ENCODE results near the gene SURF2. TPM values are rescaled to one million over a fixed set of nuclear protein-coding genes. Genes with fewer than 3 reads are reported as not detected.
"Not testable (repeated sequence)": the region's sequence is repeated elsewhere in the genome, so short reads cannot be mapped to it uniquely, and the experiment has no call there.

The SURF2 gene
- total RNA-seq, result 8.9 and 10.5 TPM in 2 replicates

DNA sequence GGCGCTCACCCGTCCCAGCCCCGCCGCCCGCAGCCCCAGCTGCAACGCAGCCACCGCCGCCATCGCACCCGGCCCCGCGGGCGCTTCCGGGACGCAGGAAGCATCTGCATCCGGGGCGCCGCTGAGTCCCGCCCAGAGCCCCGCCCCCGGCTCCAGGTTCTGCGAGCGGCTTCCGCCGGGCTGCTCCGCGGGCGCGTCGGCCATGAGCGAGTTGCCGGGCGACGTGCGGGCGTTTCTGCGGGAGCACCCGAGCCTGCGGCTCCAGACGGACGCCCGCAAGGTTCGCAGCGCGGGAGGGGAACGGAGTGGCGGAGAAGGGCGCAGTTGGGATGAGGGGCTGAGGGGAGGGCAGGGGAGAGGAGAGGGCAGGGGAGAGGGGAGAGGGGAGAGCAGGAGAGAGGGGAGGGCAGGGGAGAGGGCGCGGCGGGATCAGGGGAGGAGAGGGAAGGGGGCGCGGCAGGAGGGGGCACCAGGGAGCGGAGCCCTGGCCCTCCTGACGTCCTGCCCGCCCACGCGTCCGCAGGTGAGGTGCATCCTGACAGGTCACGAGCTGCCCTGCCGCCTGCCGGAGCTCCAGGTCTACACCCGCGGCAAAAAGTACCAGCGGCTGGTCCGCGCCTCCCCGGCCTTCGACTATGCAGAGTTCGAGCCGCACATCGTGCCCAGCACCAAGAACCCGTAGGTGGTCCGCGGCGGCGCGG is at the start of gene SURF2, which contains the start of gene SURF1:
Gene SURF2 (plus strand): TSS at position 160 of the 701 bp plus-strand sequence. CDS start 43 bp downstream, at position 203.
Gene SURF1 (minus strand): TSS at position 97 of the 701 bp plus-strand sequence. CDS start 34 bp downstream, at position 63.
- DNase-seq (ENCODE audit: low read depth in 2 of 2), result peak; percentile 42 to 70

DNA sequence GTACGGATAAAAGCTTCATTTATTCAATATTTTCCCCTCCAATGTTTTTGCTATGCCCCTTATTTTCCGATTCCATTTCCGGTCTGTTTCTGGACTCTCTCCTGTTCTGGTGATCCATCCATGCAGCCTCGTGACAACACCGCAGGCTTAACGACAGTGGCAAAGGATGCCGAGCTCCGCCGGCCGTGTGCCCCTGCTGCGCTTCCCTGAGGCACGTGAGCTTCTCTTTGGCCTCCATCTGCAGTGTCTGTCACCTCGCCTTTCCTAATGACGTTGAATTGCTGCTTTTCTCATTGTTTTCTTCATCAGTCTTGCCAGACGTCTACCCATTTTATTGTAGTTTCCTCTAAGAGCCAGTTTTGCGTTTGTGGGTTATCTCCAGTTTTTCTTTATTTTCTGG is 49.0 kb upstream of the SURF2 start:
- DNase-seq (ENCODE audit: low read depth in 2 of 2), result no peak

DNA sequence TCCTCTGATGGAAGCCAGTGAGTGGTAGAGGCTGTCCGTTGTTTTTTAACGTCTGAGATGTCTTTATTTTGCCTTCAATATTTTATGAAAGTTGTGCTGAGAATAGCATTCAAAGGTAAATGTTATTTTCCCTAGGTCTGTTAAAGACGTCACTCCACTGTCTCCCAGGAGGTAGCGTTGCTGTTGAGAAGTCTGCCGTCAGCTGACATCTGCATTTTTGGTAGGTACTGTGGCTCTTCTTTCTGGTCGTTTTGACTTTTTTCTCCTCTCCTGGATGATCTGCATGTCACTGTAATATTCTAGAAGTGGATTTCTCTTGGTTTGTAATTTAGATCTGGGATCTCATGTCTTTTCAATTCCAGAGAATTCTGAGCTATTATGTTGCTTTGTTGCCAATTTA is 46.7 kb upstream of the SURF2 start:
- no peak for DNase-seq (ENCODE audit: low read depth in 2 of 2)

DNA sequence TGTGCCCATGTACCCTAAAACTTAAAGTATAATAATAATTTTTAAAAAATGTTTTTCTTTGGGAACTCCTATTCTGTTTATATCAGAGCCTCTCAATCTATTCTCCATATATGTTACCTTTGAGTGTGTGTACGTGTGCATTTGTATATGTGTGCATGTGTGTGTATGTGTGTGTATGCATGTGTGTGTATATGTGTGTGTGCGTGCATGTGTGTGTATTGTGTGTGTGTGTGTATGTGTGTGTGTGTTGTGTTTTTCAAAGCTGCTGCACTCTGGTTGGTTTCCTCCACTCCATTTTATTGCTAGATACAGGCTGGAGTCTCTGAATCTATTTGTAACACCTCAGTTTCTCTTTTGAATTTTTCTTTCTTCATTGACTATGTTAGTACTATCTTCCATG is 40.4 kb upstream of the SURF2 start:
- no peak for DNase-seq (ENCODE audit: low read depth in 2 of 2)

DNA sequence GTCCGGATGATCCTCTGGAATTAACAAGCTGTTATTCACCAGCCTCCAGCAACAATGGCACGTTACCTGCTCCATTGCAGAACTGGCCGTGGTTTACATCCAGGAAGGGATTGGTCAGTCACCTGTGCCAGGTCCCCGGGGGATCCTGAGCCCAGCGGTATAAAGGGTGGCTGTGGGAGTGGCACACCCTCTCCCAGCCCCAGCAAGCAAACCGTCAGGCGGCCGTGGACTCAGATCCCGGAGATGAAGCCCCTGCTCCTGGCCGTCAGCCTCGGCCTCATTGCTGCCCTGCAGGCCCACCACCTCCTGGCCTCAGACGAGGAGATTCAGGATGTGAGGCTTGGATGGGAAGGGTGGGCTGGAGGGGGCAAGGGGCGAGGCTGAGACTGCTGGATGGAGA is 38.8 kb upstream of the SURF2 start:
- DNase-seq (ENCODE audit: low read depth in 2 of 2), result not testable (repeated sequence)

DNA sequence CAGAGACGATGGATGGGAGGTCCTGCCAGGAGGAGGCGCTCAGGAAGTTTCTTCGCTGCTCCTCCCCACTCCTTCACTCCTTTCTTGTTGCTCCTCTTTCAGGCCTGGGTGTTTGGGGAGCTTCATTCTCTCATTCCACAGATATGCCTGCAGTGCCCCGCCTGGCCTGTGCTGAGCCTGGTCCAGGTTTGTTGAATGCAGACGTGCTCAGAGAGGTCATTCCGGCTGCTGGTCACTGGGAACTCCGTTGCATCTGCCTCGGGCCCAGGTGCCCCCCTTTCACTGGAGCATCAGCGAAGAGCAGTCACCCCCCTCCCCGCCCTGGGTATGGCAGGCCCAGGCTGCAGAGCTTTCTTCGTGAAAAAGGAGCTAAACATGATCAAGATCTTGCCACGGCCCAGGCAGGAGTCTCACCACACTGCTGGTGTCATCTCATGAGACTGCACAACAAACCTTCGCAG is 35.9 kb upstream of the SURF2 start:
- no peak for DNase-seq (ENCODE audit: low read depth in 2 of 2)

DNA sequence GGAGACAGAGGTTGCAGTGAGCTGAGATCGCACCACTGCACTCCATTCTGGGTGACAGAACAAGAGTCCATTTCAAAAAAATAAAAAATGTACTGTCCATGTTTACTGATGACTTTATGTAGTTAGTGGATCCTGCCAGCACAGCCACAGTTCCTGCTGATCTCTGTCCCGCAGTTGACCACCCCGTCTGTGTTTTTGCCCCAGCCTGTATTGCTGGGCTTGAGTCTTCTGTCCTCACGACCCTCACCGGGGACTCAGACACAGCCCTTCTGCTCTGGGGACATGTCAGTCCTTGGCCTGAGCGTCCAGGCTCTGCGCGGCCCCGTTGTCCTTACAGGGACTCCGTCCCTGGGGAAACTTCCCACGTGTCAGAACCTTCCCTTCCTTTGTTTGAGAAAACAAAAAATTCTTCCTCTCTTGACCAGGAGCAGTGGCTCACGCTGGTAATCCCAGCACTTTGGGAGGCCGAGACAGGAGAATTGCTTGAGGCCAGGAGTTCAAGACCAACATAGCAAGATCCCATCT is 34.9 kb upstream of the SURF2 start:
- DNase-seq (ENCODE audit: low read depth in 2 of 2), result no peak

DNA sequence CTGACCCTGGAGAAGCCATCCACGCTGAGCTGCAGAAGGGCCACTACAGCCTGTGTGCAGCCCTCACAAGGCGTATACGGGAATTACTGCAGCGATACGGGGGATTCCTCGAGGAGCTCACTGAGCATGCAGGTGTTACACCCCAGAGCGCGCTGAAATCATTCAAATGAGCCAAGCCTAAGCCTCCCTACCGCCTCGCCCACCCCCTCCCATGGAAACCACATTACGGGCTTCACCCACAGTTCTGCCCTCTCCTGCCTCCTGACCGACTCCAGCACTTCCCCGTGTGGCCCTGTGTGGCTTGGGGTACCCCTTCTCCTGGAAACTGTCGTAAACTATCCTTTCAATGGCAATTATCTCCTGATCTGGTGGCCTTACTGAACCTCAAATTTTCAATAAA is 33.6 kb upstream of the SURF2 start:
- DNase-seq (ENCODE audit: low read depth in 2 of 2), result no peak

DNA sequence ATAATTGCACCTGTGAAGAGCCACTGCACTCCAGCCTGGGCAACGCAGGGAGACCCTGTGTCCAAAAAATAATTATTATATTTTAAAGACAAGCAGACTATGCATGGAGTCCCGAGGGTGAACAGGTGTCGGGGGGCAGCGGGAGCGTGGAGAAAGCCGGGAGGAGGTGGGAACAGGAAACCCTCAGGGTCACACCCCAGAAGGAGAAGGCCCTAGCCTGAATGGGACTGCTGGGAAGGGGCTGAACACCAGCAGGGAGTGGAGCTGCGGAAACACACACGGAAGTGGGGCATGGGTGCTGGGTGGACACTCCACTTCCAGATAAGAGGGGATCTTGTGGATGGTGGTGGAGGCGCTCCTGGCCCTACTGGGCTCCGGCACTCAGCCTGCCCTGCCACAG is 33.1 kb upstream of the SURF2 start:
- no peak for DNase-seq (ENCODE audit: low read depth in 2 of 2)

DNA sequence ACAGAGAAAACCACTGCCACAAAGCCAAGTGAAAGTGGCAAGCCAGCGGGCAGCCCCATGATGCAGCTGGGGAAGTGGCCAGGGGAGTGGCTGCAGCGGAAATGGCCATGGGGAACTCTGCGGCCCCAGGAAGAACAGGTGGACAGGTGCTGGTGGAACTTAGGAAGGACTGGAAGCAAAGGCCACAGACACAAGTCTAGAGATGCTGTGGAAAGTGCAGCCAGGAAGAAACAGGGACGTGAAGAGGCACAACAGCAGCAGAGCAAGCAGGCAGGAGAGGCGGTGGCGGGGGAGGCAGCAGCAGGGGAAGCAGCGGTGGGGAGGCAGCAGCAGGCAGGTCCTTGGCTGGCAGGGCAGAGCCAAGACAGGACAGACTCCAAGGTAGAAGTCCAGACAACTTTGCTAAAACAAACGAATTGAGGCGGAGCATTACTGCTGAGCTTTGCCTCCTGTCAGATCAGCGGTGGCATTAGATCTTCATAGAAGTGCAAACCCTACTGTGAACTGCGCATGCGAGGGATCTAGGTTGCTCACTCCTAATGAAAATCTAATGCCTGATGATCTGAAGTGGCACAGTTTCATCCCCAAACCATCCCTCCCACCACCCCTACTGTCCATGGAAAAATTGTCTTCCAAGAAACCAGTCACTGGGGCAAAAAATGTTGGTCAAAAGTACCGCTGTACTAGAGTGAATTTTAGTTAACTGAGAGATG is 32.2 kb upstream of the SURF2 start:
- no peak for DNase-seq (ENCODE audit: low read depth in 2 of 2)

DNA sequence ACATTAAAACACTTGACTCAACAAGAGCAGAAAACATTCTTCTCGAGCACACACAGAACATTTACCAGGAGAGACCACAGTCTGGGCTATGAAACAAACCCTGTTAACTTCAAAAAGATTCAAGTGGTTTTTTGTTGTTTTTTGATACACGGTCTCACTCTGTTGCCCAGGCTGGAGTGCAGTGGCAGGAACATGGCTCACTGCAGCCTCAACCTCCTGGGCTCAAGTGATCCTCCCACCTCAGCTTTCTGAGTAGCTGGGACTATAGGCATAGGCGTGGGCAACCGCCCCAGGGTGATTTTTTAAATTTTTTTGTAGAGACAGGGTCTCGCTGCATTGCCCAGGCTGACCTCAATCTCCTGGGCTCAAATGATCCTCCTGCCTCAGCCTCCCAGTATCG is 29.3 kb upstream of the SURF2 start:
- not testable (repeated sequence) for DNase-seq (ENCODE audit: low read depth in 2 of 2)

DNA sequence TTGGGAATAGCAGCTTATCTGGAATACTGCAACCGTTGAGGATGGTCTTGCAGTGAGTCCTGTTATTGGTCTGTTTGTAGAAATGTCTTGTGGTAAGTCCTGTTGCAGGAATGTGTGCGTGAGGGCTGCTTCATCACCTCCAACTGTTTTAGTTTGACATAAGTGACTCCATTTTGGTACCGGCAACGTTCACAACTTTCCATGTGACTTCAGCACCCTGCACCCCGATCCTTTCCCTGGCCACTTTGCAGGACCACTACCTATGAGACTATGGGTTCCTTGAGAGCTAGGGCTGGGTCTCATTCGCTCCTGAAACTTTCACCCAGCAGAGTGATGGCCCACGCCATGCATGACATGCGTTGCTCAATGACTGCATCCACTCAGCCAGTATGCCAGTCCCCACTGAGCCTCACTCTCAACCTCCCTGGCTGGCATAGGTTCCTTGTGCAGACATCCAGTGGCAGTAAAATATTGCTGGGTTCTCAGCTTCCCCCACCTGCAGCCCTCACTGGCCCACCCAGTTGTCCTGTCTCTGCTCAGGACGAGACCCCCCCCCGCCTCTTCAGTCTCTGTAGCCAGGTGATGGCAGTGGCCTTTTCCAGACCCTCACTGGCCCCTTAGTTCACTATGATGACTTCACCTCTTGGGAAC is 28.4 kb upstream of the SURF2 start:
- no peak for DNase-seq (ENCODE audit: low read depth in 2 of 2)

DNA sequence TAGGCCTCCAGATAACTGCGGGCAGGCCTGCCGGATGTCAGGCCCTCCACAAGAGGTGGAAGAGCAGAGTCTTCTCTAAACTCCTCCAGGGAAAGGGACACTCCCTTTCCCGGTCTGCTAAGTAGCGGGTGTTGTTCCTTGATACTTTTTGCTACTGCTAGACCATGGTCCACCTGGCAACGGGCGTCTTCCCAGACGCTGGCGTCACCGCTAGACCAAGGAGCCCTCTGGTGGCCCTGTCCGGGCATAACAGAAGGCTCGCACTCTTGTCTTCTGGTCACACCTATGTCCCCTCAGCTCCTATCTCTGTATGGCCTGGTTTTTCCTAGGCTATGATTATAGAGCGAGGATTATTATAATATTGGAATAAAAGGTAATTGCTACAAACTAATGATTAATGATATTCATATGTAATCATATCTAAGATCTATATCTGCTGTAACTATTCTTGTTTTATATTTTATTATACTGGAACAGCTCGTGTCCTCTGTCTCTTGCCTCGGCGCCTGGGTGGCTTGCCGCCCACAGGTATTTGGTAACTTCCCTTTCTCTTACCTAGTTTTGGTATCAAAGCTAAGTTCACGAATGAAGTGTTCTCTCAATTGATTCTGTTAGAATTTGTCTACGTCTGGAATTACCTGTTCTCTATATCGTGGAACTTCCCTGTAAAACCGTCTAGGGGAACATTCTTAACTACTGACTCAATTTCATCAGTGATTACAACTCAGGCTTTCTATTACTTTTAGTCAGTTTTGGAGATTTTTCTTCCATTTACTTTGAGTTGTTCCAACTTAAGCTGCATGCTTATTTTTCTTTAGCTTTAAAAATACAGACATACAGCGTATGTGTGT is 26.8 kb upstream of the SURF2 start:
- peak in 1 of 2 donors; percentile 25 for DNase-seq (ENCODE audit: low read depth in 2 of 2)

DNA sequence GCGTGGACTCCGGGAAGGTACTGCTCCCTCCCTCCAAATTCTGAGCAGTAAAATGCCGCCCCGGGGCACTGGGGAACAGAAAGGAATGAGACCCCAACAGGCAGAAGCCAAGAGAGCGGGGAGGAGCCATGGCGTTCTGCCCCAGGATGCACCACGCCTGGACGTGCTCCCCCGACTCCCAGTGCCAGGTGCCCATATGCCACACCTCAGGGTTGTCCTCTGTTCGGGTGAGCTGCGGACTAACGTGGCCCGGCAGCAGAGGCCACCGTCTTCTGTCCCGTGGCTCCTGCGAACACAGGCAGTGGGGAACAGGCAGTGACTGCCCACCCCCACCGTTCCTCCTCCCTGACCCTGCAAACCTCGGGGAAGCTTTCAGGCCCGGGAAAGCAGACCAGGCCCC is 25.1 kb upstream of the SURF2 start:
- no peak for DNase-seq (ENCODE audit: low read depth in 2 of 2)

DNA sequence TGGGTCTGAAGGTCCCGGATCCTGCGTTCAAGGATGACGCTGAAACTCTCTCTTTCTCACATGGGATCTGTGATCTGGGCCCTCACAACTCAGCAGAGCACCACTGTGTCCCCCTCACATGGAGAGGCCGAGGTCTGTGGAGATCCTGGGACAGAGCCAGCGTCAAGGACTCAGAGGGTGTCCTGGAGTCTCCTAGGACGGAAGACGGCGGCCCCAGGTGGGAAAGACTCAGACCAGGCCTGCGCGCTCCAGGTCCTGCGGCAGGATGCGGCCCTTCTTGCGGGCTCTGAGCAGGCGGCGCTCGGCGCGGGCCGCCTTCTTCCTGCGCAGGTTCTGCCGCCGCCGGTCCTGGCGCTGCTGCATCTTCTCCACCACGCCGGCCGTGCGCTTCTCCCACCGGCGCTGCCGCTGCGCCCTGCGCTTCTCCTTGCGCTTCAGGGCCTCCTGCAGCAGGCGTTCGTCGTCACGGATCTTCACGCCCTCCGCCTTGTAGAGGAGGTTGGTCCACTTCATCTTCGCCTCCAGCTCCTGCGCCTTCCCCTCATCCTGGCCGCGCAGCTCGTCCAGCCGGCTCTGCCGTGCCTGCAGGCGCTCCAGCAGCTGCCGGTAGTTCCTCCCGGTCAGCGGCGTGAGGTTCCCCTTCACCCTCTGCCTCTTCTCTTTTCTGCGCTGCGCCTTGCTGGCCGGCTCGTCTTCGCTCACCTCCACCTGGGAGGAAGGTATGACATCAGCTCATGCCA is 24.5 kb upstream of the SURF2 start:
- no peak for DNase-seq (ENCODE audit: low read depth in 2 of 2)

DNA sequence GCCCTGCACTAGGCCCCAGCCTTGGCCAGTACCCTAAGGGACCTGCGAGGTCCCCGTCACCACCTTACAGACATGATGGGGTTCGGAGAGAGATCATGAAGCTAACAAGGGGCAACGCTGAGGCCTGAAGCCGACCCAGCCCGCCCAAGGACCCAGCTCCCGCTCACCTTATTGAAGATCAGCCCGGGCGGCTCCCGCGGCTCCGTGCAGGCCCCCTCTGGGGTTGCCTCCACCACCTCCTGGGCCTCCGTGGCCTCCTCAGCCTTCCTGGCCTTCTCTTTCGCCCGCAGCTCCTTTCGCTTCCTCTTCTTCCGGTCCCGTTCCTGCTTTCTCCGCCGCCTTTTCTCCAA is 24.0 kb upstream of the SURF2 start:
- DNase-seq (ENCODE audit: low read depth in 2 of 2), result no peak

DNA sequence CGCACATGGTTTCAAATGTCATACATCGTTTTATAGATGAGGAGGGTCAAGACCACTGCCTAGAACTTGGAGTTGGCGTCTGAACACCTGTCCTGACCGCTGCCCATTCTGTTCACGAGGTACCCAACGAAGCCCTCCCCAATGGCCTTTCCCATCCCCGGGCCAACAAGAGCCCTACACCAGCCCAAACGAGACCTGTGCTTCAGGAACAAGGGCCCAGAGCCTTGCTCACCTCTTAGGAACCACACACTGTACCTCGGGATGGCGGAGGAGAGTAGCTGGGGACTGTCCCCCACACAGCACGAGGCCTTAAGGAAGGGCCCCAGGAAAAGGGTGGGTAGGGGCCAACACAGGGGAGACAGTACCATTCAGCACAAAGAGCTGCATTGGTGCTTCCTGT is 23.3 kb upstream of the SURF2 start:
- no peak for DNase-seq (ENCODE audit: low read depth in 2 of 2)

DNA sequence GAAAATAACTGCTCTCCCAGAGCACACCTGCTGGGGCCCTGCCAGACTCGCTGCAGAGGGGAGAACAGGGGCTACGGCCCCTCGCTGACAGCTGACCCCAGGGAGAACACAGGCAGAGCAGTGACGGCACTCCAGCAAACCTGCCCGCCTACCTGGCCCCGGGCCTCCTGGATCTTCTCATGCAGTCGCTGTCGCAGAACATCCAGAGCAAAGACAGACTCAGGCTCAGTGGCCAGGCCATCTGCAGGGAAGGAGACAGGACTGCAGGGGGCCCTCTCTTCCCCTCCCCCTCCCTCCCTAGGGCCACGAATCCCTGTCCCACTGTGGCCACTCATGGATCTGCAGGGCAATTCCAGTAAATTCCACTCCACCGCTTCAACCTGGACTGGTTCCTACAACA is 22.8 kb upstream of the SURF2 start:
- no peak for DNase-seq (ENCODE audit: low read depth in 2 of 2)

DNA sequence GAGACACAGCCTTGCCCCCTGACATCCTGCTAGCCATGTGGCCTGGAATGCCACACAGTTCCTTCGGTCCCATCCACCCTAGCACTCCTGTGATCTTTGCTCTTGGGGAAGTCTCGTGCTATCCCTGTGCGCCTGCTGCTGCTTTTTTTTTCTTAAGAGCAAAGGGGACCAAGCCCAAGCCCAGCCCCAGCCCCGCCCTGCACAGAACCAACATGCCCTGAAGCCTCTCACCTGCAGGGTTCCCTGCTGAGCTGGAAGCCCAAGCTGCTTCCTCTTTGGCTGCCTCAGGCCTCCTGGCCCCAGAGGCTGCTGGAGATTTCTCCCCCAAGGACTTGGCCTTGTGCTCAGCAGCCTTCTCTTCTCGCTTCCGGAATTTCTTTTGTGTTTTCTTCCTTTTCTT is 22.2 kb upstream of the SURF2 start:
- no peak for DNase-seq (ENCODE audit: low read depth in 2 of 2)

DNA sequence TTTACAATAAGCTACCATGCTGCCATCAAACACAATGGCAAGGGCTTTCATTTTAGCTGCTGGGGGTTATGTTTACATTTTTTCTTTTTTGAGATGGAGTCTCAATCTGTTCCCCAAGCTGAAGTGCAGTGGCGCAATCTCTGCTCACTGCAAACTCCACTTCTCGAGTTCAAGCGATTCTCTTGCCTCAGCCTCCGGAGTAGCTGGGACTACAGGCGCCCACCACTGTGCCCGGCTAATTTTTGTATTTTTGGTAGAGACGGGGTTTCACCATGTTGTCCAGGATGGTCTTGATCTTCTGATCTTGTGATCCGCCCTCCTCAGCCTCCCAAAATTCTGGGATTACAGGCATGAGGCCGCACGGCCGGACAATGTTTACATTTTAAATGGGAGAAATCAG is 21.5 kb upstream of the SURF2 start:
- not testable (repeated sequence) for DNase-seq (ENCODE audit: low read depth in 2 of 2)

All from lung microvascular endothelial cell (primary cell).